Measurements from ENCODE around the gene MYL1.

Gene MYL1

DNA sequence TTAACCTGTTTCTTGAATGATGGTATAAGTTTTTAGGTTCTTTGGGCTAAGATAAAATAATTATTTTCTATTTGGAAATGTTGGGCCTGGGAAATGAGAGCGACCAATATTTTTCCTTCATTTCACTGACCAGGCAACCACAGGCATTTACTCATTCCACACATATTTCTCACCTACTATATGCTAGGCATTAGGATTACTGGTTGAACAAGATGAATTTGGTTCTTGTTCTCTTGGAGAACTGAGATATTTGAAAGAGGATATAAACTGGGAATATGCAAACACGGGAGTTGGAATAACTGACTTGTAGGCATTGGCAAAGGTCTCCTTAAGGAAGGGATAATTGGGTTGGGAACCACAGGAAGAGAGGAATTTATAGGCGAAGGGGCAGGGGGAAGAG lies 3.9 kb upstream of the MYL1 start:
- no peaks in the 10 kb centered on the region for H3K36me3 ChIP-seq (ENCODE audit: insufficient read depth, low read length)
- H3K9ac ChIP-seq (ENCODE audit: insufficient read length): no peak overlapping the region
- DNase-seq (ENCODE audit: low read depth, low spot score): no peak
- TF ChIP-seq FOXP2 (optimal IDR thresholded peaks at IDR 0.05; ENCODE audit: control extremely low read depth, extremely low read length, insufficient read depth) (no peak), POLR2AphosphoS5 (IDR thresholded peaks at IDR 0.05; ENCODE audit: borderline replicate concordance, low read depth, low read length) (no peak), EZH2 (IDR thresholded peaks at IDR 0.05) (no peak)
- H3K9me3 ChIP-seq (ENCODE audit: low read depth, low read length): no peaks in the 10 kb centered on the region
- H3K27ac ChIP-seq: no peak overlapping the region
- H3K4me3 ChIP-seq: no peak overlapping the region

DNA sequence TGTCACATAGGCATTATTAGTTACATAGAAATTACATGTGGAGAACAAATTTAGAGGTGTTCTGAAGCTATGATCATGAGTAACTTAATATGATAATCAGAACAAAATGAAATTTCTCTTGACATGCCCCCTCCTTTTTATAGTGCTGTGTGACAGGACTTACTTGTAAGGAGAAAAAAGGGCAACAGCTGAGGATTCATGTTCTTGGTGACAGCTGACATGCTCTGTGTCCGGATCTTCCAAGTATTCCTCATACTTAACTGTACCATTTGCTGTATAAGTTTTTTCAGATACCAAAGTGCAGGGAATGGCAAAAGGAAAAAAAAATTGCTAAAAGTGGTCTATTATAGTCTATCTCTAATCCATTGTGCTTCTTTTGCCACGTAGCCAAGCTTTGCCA lies 3.5 kb upstream of the MYL1 start:
- Histone ChIP-seq H3K4me3 (no peak overlapping the region), H3K9me3 (ENCODE audit: low read depth, low read length) (no peaks in the 10 kb centered on the region), H3K9ac (ENCODE audit: insufficient read length) (no peak overlapping the region), H3K27ac (no peak overlapping the region), H3K36me3 (ENCODE audit: insufficient read depth, low read length) (no peaks in the 10 kb centered on the region)
- TF ChIP-seq FOXP2 (optimal IDR thresholded peaks at IDR 0.05; ENCODE audit: control extremely low read depth, extremely low read length, insufficient read depth) (no peak), POLR2AphosphoS5 (IDR thresholded peaks at IDR 0.05; ENCODE audit: borderline replicate concordance, low read depth, low read length) (no peak), EZH2 (IDR thresholded peaks at IDR 0.05) (no peak)
- no peak for DNase-seq (ENCODE audit: low read depth, low spot score)

DNA sequence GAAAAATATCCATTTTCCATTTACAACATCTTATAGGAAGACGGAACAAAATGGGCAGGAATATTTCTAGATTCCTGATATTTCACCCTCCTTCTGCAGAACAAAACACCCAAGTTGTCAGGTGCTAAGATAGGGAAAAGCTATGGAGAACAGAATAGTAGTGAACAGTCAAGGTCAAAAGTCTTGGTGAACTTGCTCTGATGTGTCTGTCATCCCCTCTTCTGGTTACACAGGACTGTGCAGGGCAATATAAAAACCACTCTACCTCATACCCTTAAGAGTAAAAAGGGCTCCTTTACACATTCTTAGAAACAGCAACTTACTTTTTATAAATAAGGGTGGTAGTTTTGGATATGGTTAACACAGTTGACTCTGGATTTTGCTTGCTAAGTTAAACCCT lies 4.4 kb downstream of the MYL1 start:
- no peaks in the 10 kb centered on the region for H3K36me3 ChIP-seq (ENCODE audit: insufficient read depth, low read length)
- H3K4me3 ChIP-seq: no peak overlapping the region
- DNase-seq (ENCODE audit: low read depth, low spot score): no peak
- H3K9me3 ChIP-seq (ENCODE audit: low read depth, low read length): no peaks in the 10 kb centered on the region
- TF ChIP-seq FOXP2 (optimal IDR thresholded peaks at IDR 0.05; ENCODE audit: control extremely low read depth, extremely low read length, insufficient read depth) (no peak), EZH2 (IDR thresholded peaks at IDR 0.05) (no peak), POLR2AphosphoS5 (IDR thresholded peaks at IDR 0.05; ENCODE audit: borderline replicate concordance, low read depth, low read length) (no peak)
- no peak overlapping the region for H3K27ac ChIP-seq
- H3K9ac ChIP-seq (ENCODE audit: insufficient read length): no peak overlapping the region

DNA sequence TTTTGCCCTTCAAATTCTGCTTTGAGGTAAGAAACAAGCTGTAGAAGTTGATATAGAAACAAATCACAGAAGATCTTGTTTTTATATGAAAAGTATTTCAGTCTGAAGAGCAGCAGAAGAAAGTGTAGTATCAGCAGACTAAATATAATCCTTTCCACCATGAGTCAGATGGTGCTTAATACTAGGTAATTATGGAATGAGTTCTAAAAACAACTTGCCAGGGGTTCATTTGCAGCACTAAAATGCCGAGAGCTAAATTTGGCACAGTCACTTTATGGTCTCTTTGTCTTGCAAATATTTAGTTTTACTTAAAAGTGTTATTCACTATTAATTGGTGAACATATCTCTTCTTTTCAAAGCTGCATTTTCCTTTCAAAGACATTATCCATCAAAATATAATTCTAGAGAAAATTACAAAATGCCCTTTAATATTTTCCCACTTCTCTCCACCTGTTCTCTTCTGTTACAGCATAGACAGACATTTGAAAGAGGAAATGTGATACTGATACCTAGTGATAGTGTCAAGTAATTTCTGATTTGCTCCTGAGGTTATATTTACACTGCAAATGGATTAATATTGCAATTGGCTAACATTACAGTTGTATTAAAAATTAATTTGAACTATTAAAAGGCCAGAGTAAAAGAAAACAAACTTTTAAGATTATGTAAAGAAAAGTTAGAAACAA lies 5.3 kb downstream of the MYL1 start:
- no peak for TF ChIP-seq EZH2 (IDR thresholded peaks at IDR 0.05)
- TF ChIP-seq POLR2AphosphoS5 (IDR thresholded peaks at IDR 0.05; ENCODE audit: borderline replicate concordance, low read depth, low read length): no peak
- no peak for TF ChIP-seq FOXP2 (optimal IDR thresholded peaks at IDR 0.05; ENCODE audit: control extremely low read depth, extremely low read length, insufficient read depth)
- Histone ChIP-seq H3K9ac (ENCODE audit: insufficient read length) (no peak overlapping the region), H3K36me3 (ENCODE audit: insufficient read depth, low read length) (no peaks in the 10 kb centered on the region), H3K27ac (no peak overlapping the region), H3K9me3 (ENCODE audit: low read depth, low read length) (no peaks in the 10 kb centered on the region), H3K4me3 (no peak overlapping the region)
- DNase-seq (ENCODE audit: low read depth, low spot score): no peak

DNA sequence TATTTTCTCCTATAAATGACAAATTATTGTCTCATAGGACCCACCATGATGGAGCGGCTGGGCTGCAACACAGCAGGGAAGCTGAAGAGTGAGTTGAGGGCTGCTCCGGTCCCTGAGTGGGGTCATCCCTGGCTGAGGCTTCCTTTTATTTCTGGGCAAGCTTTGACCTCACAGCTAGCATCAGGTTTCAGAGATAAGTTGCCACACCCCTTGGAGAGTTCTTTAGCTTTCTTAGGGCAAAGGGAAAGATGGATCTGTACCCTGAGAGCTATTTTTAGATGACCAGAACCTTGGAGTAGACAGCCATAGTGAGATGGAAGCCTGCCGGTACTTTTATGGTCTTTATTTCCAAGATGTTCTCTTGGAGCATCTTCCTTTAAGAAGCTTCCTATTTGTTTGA lies 11.5 kb downstream of the MYL1 start:
- TF ChIP-seq FOXP2 (optimal IDR thresholded peaks at IDR 0.05; ENCODE audit: control extremely low read depth, extremely low read length, insufficient read depth) (no peak), POLR2AphosphoS5 (IDR thresholded peaks at IDR 0.05; ENCODE audit: borderline replicate concordance, low read depth, low read length) (no peak), EZH2 (IDR thresholded peaks at IDR 0.05) (no peak)
- Histone ChIP-seq H3K9me3 (ENCODE audit: low read depth, low read length) (no peaks in the 10 kb centered on the region), H3K9ac (ENCODE audit: insufficient read length) (no peak overlapping the region), H3K36me3 (ENCODE audit: insufficient read depth, low read length) (no peaks in the 10 kb centered on the region), H3K4me3 (no peak overlapping the region), H3K27ac (no peak overlapping the region)
- DNase-seq (ENCODE audit: low read depth, low spot score): no peak

DNA sequence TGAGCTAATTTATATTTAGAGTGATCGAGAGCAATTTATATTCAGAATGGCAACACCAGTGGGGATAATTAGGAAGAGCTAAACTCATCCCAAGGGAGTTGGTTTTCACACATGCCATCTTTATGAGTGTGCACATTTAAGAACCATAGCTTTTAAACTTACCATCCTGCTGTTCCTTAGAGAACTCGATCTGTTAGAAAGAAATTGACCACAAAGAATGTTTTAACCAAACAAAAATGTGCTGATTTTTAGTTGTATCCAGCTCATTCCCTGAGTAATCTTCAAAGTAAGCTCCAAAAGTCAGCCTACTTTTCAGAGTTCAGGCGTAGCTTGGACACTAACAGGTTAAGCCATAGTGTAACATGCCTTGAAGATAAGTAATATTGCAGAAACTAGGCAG lies 12.6 kb downstream of the MYL1 start:
- Histone ChIP-seq H3K27ac (no peak overlapping the region), H3K4me3 (no peak overlapping the region), H3K9me3 (ENCODE audit: low read depth, low read length) (no peaks in the 10 kb centered on the region), H3K36me3 (ENCODE audit: insufficient read depth, low read length) (no peaks in the 10 kb centered on the region), H3K9ac (ENCODE audit: insufficient read length) (no peak overlapping the region)
- TF ChIP-seq FOXP2 (optimal IDR thresholded peaks at IDR 0.05; ENCODE audit: control extremely low read depth, extremely low read length, insufficient read depth) (no peak), EZH2 (IDR thresholded peaks at IDR 0.05) (no peak), POLR2AphosphoS5 (IDR thresholded peaks at IDR 0.05; ENCODE audit: borderline replicate concordance, low read depth, low read length) (no peak)
- DNase-seq (ENCODE audit: low read depth, low spot score): no peak

DNA sequence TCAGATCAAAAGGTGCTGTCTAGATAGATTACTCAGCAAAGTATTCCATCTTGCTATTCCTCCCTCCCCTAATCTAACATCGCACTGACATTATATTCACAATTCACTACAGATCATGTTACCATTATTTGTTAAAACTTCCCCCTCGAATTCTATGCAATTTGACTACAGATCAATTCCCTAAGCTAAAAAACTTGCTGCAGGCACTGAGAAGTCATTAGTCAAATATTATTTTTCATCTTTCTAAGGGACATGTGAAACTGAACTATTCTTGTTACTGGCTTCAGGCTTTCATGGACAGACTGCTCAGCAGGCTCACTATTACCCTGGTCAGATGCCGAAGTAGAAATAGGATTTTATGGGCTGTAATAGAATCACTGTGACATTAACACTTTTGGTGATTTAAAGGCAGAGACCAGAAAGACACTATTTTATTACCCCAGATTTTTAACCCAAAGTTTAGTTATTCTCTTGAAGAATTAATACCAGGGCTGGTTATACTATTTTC lies 15.1 kb downstream of the MYL1 start:
- Histone ChIP-seq H3K4me3 (no peak overlapping the region), H3K9me3 (ENCODE audit: low read depth, low read length) (no peaks in the 10 kb centered on the region), H3K9ac (ENCODE audit: insufficient read length) (no peak overlapping the region), H3K27ac (no peak overlapping the region), H3K36me3 (ENCODE audit: insufficient read depth, low read length) (no peaks in the 10 kb centered on the region)
- DNase-seq (ENCODE audit: low read depth, low spot score): no peak
- TF ChIP-seq FOXP2 (optimal IDR thresholded peaks at IDR 0.05; ENCODE audit: control extremely low read depth, extremely low read length, insufficient read depth) (no peak), POLR2AphosphoS5 (IDR thresholded peaks at IDR 0.05; ENCODE audit: borderline replicate concordance, low read depth, low read length) (no peak)

DNA sequence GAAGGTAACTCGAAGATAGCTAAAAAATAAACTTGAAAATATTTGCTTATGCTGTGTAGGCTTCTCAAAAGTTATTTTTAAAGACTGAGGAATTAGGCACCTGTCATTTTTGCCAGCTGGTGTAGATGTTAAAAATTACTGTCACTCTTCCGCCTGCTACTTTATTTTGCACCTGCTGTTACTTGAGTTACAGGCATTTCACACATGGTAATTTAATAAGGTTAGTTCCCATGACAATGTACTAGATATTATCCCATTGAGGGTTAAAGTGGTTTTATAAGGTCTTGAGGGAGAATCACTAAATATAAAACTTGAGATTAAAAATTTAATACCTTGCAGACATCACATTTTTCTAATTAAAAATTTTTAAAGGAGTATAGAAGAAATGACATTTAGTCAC lies 26.6 kb downstream of the MYL1 start:
- Histone ChIP-seq H3K4me3 (no peak overlapping the region), H3K36me3 (ENCODE audit: insufficient read depth, low read length) (no peaks in the 10 kb centered on the region), H3K9ac (ENCODE audit: insufficient read length) (no peak overlapping the region), H3K27ac (no peak overlapping the region), H3K9me3 (ENCODE audit: low read depth, low read length) (no peaks in the 10 kb centered on the region)
- no peak for DNase-seq (ENCODE audit: low read depth, low spot score)
- TF ChIP-seq EZH2 (IDR thresholded peaks at IDR 0.05) (no peak), FOXP2 (optimal IDR thresholded peaks at IDR 0.05; ENCODE audit: control extremely low read depth, extremely low read length, insufficient read depth) (no peak), POLR2AphosphoS5 (IDR thresholded peaks at IDR 0.05; ENCODE audit: borderline replicate concordance, low read depth, low read length) (no peak)

DNA sequence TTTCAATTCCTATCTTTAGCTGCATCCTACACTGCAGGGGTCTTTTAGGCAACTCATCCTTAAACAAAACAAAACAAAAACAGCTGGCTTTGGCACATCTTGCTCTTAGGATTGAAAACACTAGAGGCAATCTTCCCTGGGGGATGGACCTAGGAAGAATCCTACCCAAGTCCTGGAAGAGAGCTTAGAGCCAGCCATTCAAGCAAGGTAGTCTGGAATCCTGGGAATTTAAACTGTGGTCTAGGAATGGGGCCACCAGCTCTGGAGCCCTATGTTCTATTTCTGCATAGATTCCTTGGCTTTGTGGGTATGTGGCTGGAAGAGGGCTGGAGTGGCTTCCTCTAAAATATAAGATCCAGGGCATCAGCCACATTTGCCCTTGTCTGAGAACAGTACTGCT lies 27.7 kb downstream of the MYL1 start:
- no peaks in the 10 kb centered on the region for H3K36me3 ChIP-seq (ENCODE audit: insufficient read depth, low read length)
- H3K27ac ChIP-seq: no peak overlapping the region
- no peaks in the 10 kb centered on the region for H3K9me3 ChIP-seq (ENCODE audit: low read depth, low read length)
- TF ChIP-seq EZH2 (IDR thresholded peaks at IDR 0.05) (no peak), FOXP2 (optimal IDR thresholded peaks at IDR 0.05; ENCODE audit: control extremely low read depth, extremely low read length, insufficient read depth) (no peak), POLR2AphosphoS5 (IDR thresholded peaks at IDR 0.05; ENCODE audit: borderline replicate concordance, low read depth, low read length) (no peak)
- DNase-seq (ENCODE audit: low read depth, low spot score): no peak
- no peak overlapping the region for H3K9ac ChIP-seq (ENCODE audit: insufficient read length)
- no peak overlapping the region for H3K4me3 ChIP-seq
